T-helper 17 cell (primary cell): ENCODE data around the gene RAC3. TPM values are rescaled to one million over a fixed set of nuclear protein-coding genes. Genes with fewer than 3 reads are reported as not detected.

Source experiments
- ATAC-seq: fragments of 150-1000 bp; cut with Tn5 transposase; 2 replicates; pipeline ENCODE4 v1.10.0; 2021; ENCODE audit warnings: mild to moderate bottlenecking, moderate library complexity
- DNase-seq, 3 donors: peaks; one replicate each; pipeline versions ENCODE4 v3.0.0 to v3.0.0-alpha.2; 2020 to 2021
- H3K9me3 ChIP-seq: one replicate; pipeline ENCODE4 v1.7.0; 2013; ENCODE audit warnings: low read length, mild to moderate bottlenecking; ENCODE audit not compliant: control insufficient read depth, poor library complexity, severe bottlenecking
- H3K27ac Mint-ChIP-seq: one replicate; pipeline ENCODE4 v1.8.0; 2022; ENCODE audit warnings: mild to moderate bottlenecking, moderate library complexity, mixed read lengths
- H3K27me3 Mint-ChIP-seq: one replicate; pipeline ENCODE4 v1.8.0; 2022; ENCODE audit warnings: mixed read lengths
- H3K36me3 Mint-ChIP-seq: one replicate; pipeline ENCODE4 v1.8.0; 2022; ENCODE audit warnings: low read depth, mixed read lengths
- H3K4me1 Mint-ChIP-seq: one replicate; pipeline ENCODE4 v1.8.0; 2022; ENCODE audit warnings: mild to moderate bottlenecking, mixed read lengths
- H3K4me3 Mint-ChIP-seq: one replicate; pipeline ENCODE4 v1.8.0; 2022; ENCODE audit warnings: mild to moderate bottlenecking, moderate library complexity, mixed read lengths
- total RNA-seq, 4 donors: library from RNA in 2 of 4; stranded (reverse) in 2 of 4; gene quantifications; one replicate each; pipeline ENCODE4 v1.2.3 and lab custom pipeline; 2022 to 2026

RAC3 gene
- total RNA-seq, 2 donors from 2014 or later, result 2.6 to 3.1 TPM

- DNase-seq (no peak), ATAC-seq (no peak)
- H3K27ac Mint-ChIP-seq, result peak overlapping the region; percentile 24
- H3K27me3 Mint-ChIP-seq, result no peaks in the 10 kb centered on the region
- H3K36me3 Mint-ChIP-seq, result no peaks in the 10 kb centered on the region
- peak overlapping the region; percentile 60 for H3K4me3 Mint-ChIP-seq
- no peaks in the 10 kb centered on the region for H3K9me3 ChIP-seq
- H3K4me1 Mint-ChIP-seq, result peaks cover 12% of the 10 kb centered on the region
Measured at GRCh38 chr17:82029391-82029790, 2.1 kb upstream of the RAC3 start.

- no peaks in the 10 kb centered on the region for H3K9me3 ChIP-seq
- Mint-ChIP-seq H3K27ac (peak overlapping the region; percentile 24), H3K36me3 (no peaks in the 10 kb centered on the region), H3K4me1 (peaks cover 12% of the 10 kb centered on the region), H3K4me3 (peak overlapping the region; percentile 60), H3K27me3 (no peaks in the 10 kb centered on the region)
- no peak for DNase-seq
- no peak for ATAC-seq
Measured at GRCh38 chr17:82029990-82030469, 1.4 kb upstream of the RAC3 start.

- Mint-ChIP-seq H3K27ac (no peak overlapping the region), H3K36me3 (no peaks in the 10 kb centered on the region), H3K27me3 (no peaks in the 10 kb centered on the region), H3K4me1 (peaks cover 10% of the 10 kb centered on the region), H3K4me3 (peak overlapping the region; percentile 93)
- DNase-seq (peak; percentile 71 to 83 (median 74)), ATAC-seq (peak; percentile 87)
- no peaks in the 10 kb centered on the region for H3K9me3 ChIP-seq
Measured at GRCh38 chr17:82030470-82031302, 792 bp upstream of the RAC3 start.

- peak overlapping the region; percentile 65 for H3K4me3 Mint-ChIP-seq
- H3K27me3 Mint-ChIP-seq, result no peaks in the 10 kb centered on the region
- H3K4me1 Mint-ChIP-seq, result peaks cover 10% of the 10 kb centered on the region
- no peaks in the 10 kb centered on the region for H3K36me3 Mint-ChIP-seq
- no peaks in the 10 kb centered on the region for H3K9me3 ChIP-seq
- ATAC-seq, result peak; percentile 39
- H3K27ac Mint-ChIP-seq, result no peak overlapping the region
- peak in 2 of 3 donors; percentile 36 to 42 for DNase-seq
Measured at GRCh38 chr17:82031885-82032627, 578 bp downstream of the RAC3 start.

GRCh38 chr17:82033359-82034085 lies 2.0 kb downstream of the RAC3 start:
- H3K4me3 Mint-ChIP-seq, result no peak overlapping the region
- no peaks in the 10 kb centered on the region for H3K9me3 ChIP-seq
- H3K36me3 Mint-ChIP-seq, result no peaks in the 10 kb centered on the region
- no peak for ATAC-seq
- no peaks in the 10 kb centered on the region for H3K27me3 Mint-ChIP-seq
- no peak overlapping the region for H3K27ac Mint-ChIP-seq
- peaks cover 14% of the 10 kb centered on the region for H3K4me1 Mint-ChIP-seq
- DNase-seq, result no peak

GRCh38 chr17:82034371-82035011 lies 3.0 kb downstream of the RAC3 start:
- DNase-seq (no peak), ATAC-seq (no peak)
- H3K27me3 Mint-ChIP-seq, result no peaks in the 10 kb centered on the region
- no peaks in the 10 kb centered on the region for H3K9me3 ChIP-seq
- no peaks in the 10 kb centered on the region for H3K36me3 Mint-ChIP-seq
- H3K27ac Mint-ChIP-seq, result no peak overlapping the region
- peaks cover 13% of the 10 kb centered on the region for H3K4me1 Mint-ChIP-seq
- H3K4me3 Mint-ChIP-seq, result peak overlapping the region; percentile 77

- Mint-ChIP-seq H3K27ac (peak overlapping the region; percentile 59), H3K36me3 (no peaks in the 10 kb centered on the region), H3K4me1 (peaks cover 10% of the 10 kb centered on the region), H3K4me3 (peak overlapping the region; percentile 36), H3K27me3 (no peaks in the 10 kb centered on the region)
- ATAC-seq (no peak), DNase-seq (no peak)
- H3K9me3 ChIP-seq, result no peaks in the 10 kb centered on the region
Measured at GRCh38 chr17:82035488-82035887, 4.0 kb downstream of the RAC3 start.

GRCh38 chr17:82035956-82036633 lies 4.6 kb downstream of the RAC3 start:
- Mint-ChIP-seq H3K36me3 (no peaks in the 10 kb centered on the region), H3K27me3 (no peaks in the 10 kb centered on the region), H3K4me3 (peak overlapping the region; percentile 94), H3K27ac (peak overlapping the region; percentile 59), H3K4me1 (peaks cover 9% of the 10 kb centered on the region)
- no peak for ATAC-seq
- no peaks in the 10 kb centered on the region for H3K9me3 ChIP-seq
- DNase-seq, result no peak

GRCh38 chr17:82036634-82037091 lies 5.2 kb downstream of the RAC3 start:
- H3K27me3 Mint-ChIP-seq, result no peaks in the 10 kb centered on the region
- H3K4me3 Mint-ChIP-seq, result peak overlapping the region; percentile 94
- H3K4me1 Mint-ChIP-seq, result peaks cover 9% of the 10 kb centered on the region
- H3K36me3 Mint-ChIP-seq, result no peaks in the 10 kb centered on the region
- no peaks in the 10 kb centered on the region for H3K9me3 ChIP-seq
- no peak overlapping the region for H3K27ac Mint-ChIP-seq
- ATAC-seq, result no peak
- DNase-seq, result no peak

GRCh38 chr17:82037092-82037888 lies 5.8 kb downstream of the RAC3 start, which contains the start of gene DCXR:
TSS of gene DCXR (minus strand) at chr17:82037697. CDS start at chr17:82037682, 15 bp downstream.
- Mint-ChIP-seq H3K4me1 (peaks cover 9% of the 10 kb centered on the region), H3K4me3 (peak within 1 kb of the TSS; percentile 94), H3K36me3 (no peaks in the 10 kb centered on the region), H3K27me3 (no peaks in the 10 kb centered on the region), H3K27ac (peak within 1 kb of the TSS; percentile 39)
- ATAC-seq (peak; percentile 94), DNase-seq (peak; percentile 89 to 93 (median 92))
- H3K9me3 ChIP-seq, result no peaks in the 10 kb centered on the region

- Mint-ChIP-seq H3K27me3 (no peaks in the 10 kb centered on the region), H3K27ac (peak overlapping the region; percentile 39), H3K36me3 (no peaks in the 10 kb centered on the region), H3K4me1 (peaks cover 9% of the 10 kb centered on the region), H3K4me3 (peak overlapping the region; percentile 94)
- no peak for DNase-seq
- no peak for ATAC-seq
- H3K9me3 ChIP-seq, result no peaks in the 10 kb centered on the region
Measured at GRCh38 chr17:82037889-82038195, 6.4 kb downstream of the RAC3 start.
